Endothelial cell of umbilical vein (primary cell): ENCODE results near the gene HOXC13. TPM values are rescaled to one million over a fixed set of nuclear protein-coding genes. Genes with fewer than 3 reads are reported as not detected.

Experiments used
- BruUV-seq: library from RNA; stranded (reverse); fragments of 400-500 nt; replicated peaks from 2 replicates; lab custom pipeline; 2021; lab: Mats Ljungman, UMichigan
- CTCF ChIA-PET: fragments of 300-600, 350-600 bp; sonication (Branson Sonifier 250); formaldehyde crosslinking; loops from one replicate; lab custom pipeline; 2021; ENCODE audit warnings: antibody characterized with exemption, inconsistent platforms; lab: Charles Lee
- POLR2A ChIA-PET: fragments of 300-600, 350-600 bp; sonication (Branson Sonifier 250); formaldehyde crosslinking; loops from one replicate; lab custom pipeline; 2021; ENCODE audit warnings: antibody characterized with exemption, inconsistent platforms; lab: Charles Lee
- DNase-seq: peaks from one replicate; pipeline ENCODE4 v3.0.0-alpha.2; 2011; ENCODE audit warnings: low read depth, low spot score
- FAIRE-seq: peaks from 2 replicates; lab custom pipeline; 2011; peaks lifted over from hg19 to GRCh38; lab: Jason Lieb, UNC
- H2AFZ ChIP-seq: 2 replicates; pipeline ENCODE4 v1.6.0; 2012; ENCODE audit warnings: low read depth, low read length, control low read depth, inconsistent platforms
- H3K27ac ChIP-seq: 2 replicates; pipeline ENCODE4 v1.5.1; 2011; ENCODE audit warnings: low read depth, mild to moderate bottlenecking, control low read depth, low read length, moderate library complexity; ENCODE audit not compliant: insufficient read depth
- H3K27me3 ChIP-seq, 2 experiments: 2 replicates each; pipeline versions ENCODE4 v1.6.0 to v1.6.1; 2011; ENCODE audit warnings: low read length in 2 of 2, mixed read lengths in 1 of 2; ENCODE audit not compliant: control insufficient read depth in 2 of 2, insufficient read depth in 2 of 2
- H3K36me3 ChIP-seq, 2 experiments: 2 replicates in 1 of 2; 3 replicates in 1 of 2; pipeline ENCODE4 v1.5.1; 2011; ENCODE audit warnings: low read length in 2 of 2, mild to moderate bottlenecking in 1 of 2, moderate library complexity in 1 of 2; ENCODE audit not compliant: control insufficient read depth in 2 of 2, insufficient read depth in 2 of 2; ENCODE audit errors: extremely low read depth in 1 of 2
- H3K4me1 ChIP-seq: 3 replicates; pipeline ENCODE4 v1.5.1; 2011; ENCODE audit warnings: mild to moderate bottlenecking, low read length; ENCODE audit not compliant: control insufficient read depth, insufficient read depth; ENCODE audit errors: extremely low read depth
- H3K4me2 ChIP-seq: 2 replicates; pipeline ENCODE4 v1.6.1; 2011; ENCODE audit warnings: low read length, control low read depth, mixed read lengths; ENCODE audit not compliant: insufficient read depth
- H3K4me3 ChIP-seq, 3 experiments: fragments of 200-600 bp in 1 of 3; sonication (generic), shearing (Covaris generic) in 1 of 3; replicated peaks in 1 of 3; 2 replicates each; pipeline ENCODE4 v1.5.1; 2011 to 2016; ENCODE audit warnings: control low read depth in 3 of 3, low read length in 3 of 3, mild to moderate bottlenecking in 2 of 3, inconsistent platforms in 1 of 3, low read depth in 1 of 3, moderate library complexity in 1 of 3; ENCODE audit not compliant: insufficient read depth in 1 of 3
- H3K79me2 ChIP-seq: 2 replicates; pipeline ENCODE4 v1.6.0; 2012; ENCODE audit warnings: low read length, inconsistent platforms; ENCODE audit not compliant: control insufficient read depth, insufficient read depth
- H3K9ac ChIP-seq: replicated peaks from 2 replicates; pipeline ENCODE3; 2011; ENCODE audit warnings: low read length, control low read depth; ENCODE audit not compliant: insufficient read depth; ENCODE audit errors: extremely low read depth
- H3K9me1 ChIP-seq: replicated peaks from 3 replicates; pipeline ENCODE4 v1.6.0; 2011; ENCODE audit warnings: mild to moderate bottlenecking, low read length; ENCODE audit not compliant: control insufficient read depth, insufficient read depth; ENCODE audit errors: extremely low read depth
- H3K9me3 ChIP-seq: replicated peaks from 2 replicates; pipeline ENCODE4 v1.5.1; 2012; ENCODE audit warnings: low read length, inconsistent platforms; ENCODE audit not compliant: control insufficient read depth, insufficient read depth
- H4K20me1 ChIP-seq: replicated peaks from 2 replicates; pipeline ENCODE3; 2011; ENCODE audit warnings: mild to moderate bottlenecking, low read length; ENCODE audit not compliant: control insufficient read depth, insufficient read depth; ENCODE audit errors: extremely low read depth
- CTCF ChIP-seq, 2 donors: IDR thresholded peaks; 1 replicate in 1 of 2; 2 replicates in 1 of 2; pipeline ENCODE4 v1.5.1; 2011; ENCODE audit warnings: low read length in 2 of 2, mild to moderate bottlenecking in 2 of 2, moderate library complexity in 2 of 2, control low read depth in 1 of 2, inconsistent platforms in 1 of 2, low read depth in 1 of 2; ENCODE audit not compliant: insufficient read depth in 1 of 2; ENCODE audit errors: extremely low read depth in 1 of 2
- EZH2 ChIP-seq: IDR thresholded peaks from 2 replicates; pipeline ENCODE4 v1.6.1; 2012; ENCODE audit warnings: borderline replicate concordance, low read depth, mild to moderate bottlenecking, moderate library complexity, low read length, inconsistent platforms; ENCODE audit not compliant: severe bottlenecking
- FOS ChIP-seq: IDR thresholded peaks from 2 replicates; pipeline ENCODE4 v1.6.1; 2011; ENCODE audit warnings: mild to moderate bottlenecking, low read length, moderate library complexity, borderline replicate concordance; ENCODE audit not compliant: insufficient read depth
- GATA2 ChIP-seq: IDR thresholded peaks from 2 replicates; pipeline ENCODE4 v1.7.0; 2011; ENCODE audit warnings: low read depth, mild to moderate bottlenecking, moderate library complexity, mixed read lengths, low read length; ENCODE audit not compliant: insufficient read length, insufficient read depth
- JUN ChIP-seq: IDR thresholded peaks from 2 replicates; pipeline ENCODE4 v1.6.1; 2011; ENCODE audit warnings: borderline replicate concordance, low read depth; ENCODE audit not compliant: insufficient read length, insufficient read depth
- MYC ChIP-seq: IDR thresholded peaks from one replicate; pipeline ENCODE4 v1.6.1; 2011; ENCODE audit warnings: mild to moderate bottlenecking, low read depth, low read length
- POLR2A ChIP-seq: IDR thresholded peaks from 2 replicates; pipeline ENCODE4 v1.6.1; 2012; ENCODE audit warnings: low read depth, mild to moderate bottlenecking, control low read depth, low read length
- POLR2AphosphoS5 ChIP-seq: IDR thresholded peaks from 2 replicates; pipeline ENCODE4 v1.6.1; 2012; ENCODE audit warnings: low read depth, mild to moderate bottlenecking, control low read depth, low read length, moderate library complexity; ENCODE audit not compliant: insufficient read depth
- dilution Hi-C: fragments of 300-500 bp; cut with MboI; formaldehyde crosslinking; loops from one replicate; pipeline ENCODE4 v1.15.0; 2019; ENCODE audit warnings: low sequenced_read_pairs; ENCODE audit not compliant: extremely low pct_ligation_motif_present
- intact Hi-C: fragments of 100-400 bp; cut with micrococcal nuclease; formaldehyde crosslinking; loops from one replicate; pipeline ENCODE4 v1.10.0; 2022
- polyA plus RNA-seq, 4 experiments: library from polyadenylated mRNA; depleted of rRNA in 3 of 4; stranded (reverse) in 3 of 4; unstranded in 1 of 4; fragments of >200 nt; gene quantifications; 2 replicates each; pipeline versions ENCODE4 v1.2.1 to v1.2.3, GENCODE V29; 2011 to 2012; ENCODE audit warnings: missing spikeins in 1 of 4
- total RNA-seq: library from RNA; stranded (reverse); gene quantifications from 2 replicates; pipeline ENCODE4 v1.2.3, GENCODE V29; 2021
- TF ChIP-seq, protein P1 (sequence below): IDR thresholded peaks from 2 replicates; pipeline ENCODE4 v1.6.1; 2011; ENCODE audit not compliant: insufficient read depth, insufficient read length

HOXC13 gene
- total and polyA plus RNA-seq, 2 donors (not counting 3 experiments of a cell fraction or from before 2014, with no cell fraction given), result not detected

GRCh38 chr12:53971686-53972085, 33.1 kb downstream of the HOXC13 start:
- no peak for TF ChIP-seq MYC
- TF ChIP-seq CTCF (IDR thresholded peaks at IDR 0.05; ENCODE audit: extremely low read depth in 1 of 2, insufficient read depth in 1 of 2, low read depth in 1 of 2, low read length in 2 of 2), result no peak
- Histone ChIP-seq H3K79me2 (no peaks in the 10 kb centered on the region), H3K9me1 (no peaks in the 10 kb centered on the region), H3K36me3 (no peaks in the 10 kb centered on the region), H2AFZ (no peak overlapping the region), H3K27ac (no peak overlapping the region), H3K4me3 (no peak overlapping the region), H3K27me3 (peaks cover 89 to 99% of the 10 kb centered on the region in 2 experiments), H3K4me1 (no peaks in the 10 kb centered on the region), H3K9me3 (no peaks in the 10 kb centered on the region), H4K20me1 (no peaks in the 10 kb centered on the region), H3K4me2 (no peak overlapping the region), H3K9ac (no peak overlapping the region)
- dilution Hi-C loops (no loop called here), intact Hi-C loops (no loop called here)
- CTCF ChIA-PET, result interaction anchor here (1.2 kb wide), 1 partner anchor 230 kb away, joined by 5 read pairs; no protein-coding TSS in a partner anchor
- POLR2A ChIA-PET, result no interaction called here
- BruUV-seq, result no TSS peak
- no peak for FAIRE-seq
- DNase-seq, result no peak

GRCh38 chr12:53972152-53972702, 33.6 kb downstream of the HOXC13 start:
- H3K4me1 ChIP-seq, result no peaks in the 10 kb centered on the region

More at GRCh38 chr12:53972152-53972702, 33.6 kb downstream of the HOXC13 start:
- no TSS peak for BruUV-seq
- H3K9ac ChIP-seq, result no peak overlapping the region
- H3K27ac ChIP-seq, result no peak overlapping the region
- H2AFZ ChIP-seq, result no peak overlapping the region
- POLR2A ChIA-PET, result no interaction called here
- H3K4me2 ChIP-seq, result no peak overlapping the region
- intact Hi-C loops, result no loop called here
- CTCF ChIA-PET, result interaction anchor here (1.1 to 1.2 kb wide), 2 partner anchors 229 to 233 kb away, joined by 4 to 5 read pairs; no protein-coding TSS in a partner anchor
- peaks cover 88 to 99% of the 10 kb centered on the region in 2 experiments for H3K27me3 ChIP-seq
- H3K79me2 ChIP-seq, result no peaks in the 10 kb centered on the region
- H3K9me3 ChIP-seq, result no peaks in the 10 kb centered on the region
- no peak for DNase-seq
- dilution Hi-C loops, result no loop called here
- H4K20me1 ChIP-seq, result no peaks in the 10 kb centered on the region
- no peak for TF ChIP-seq POLR2AphosphoS5
- no peak for TF ChIP-seq POLR2A
- TF ChIP-seq GATA2, result no peak
- TF ChIP-seq CTCF (IDR thresholded peaks at IDR 0.05; ENCODE audit: extremely low read depth in 1 of 2, insufficient read depth in 1 of 2, low read depth in 1 of 2, low read length in 2 of 2), result no peak
- TF ChIP-seq, protein P1, sequence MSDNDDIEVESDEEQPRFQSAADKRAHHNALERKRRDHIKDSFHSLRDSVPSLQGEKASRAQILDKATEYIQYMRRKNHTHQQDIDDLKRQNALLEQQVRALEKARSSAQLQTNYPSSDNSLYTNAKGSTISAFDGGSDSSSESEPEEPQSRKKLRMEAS, result no peak
- TF ChIP-seq MYC, result no peak
- no peak for TF ChIP-seq EZH2
- TF ChIP-seq JUN, result no peak
- TF ChIP-seq FOS, result no peak
- H3K4me3 ChIP-seq, result no peak overlapping the region
- FAIRE-seq, result no peak
- H3K9me1 ChIP-seq, result no peaks in the 10 kb centered on the region
- H3K36me3 ChIP-seq, result no peaks in the 10 kb centered on the region
